Measurements from ENCODE around the gene ALK. TPM values are rescaled to one million over a fixed set of nuclear protein-coding genes. Genes with fewer than 3 reads are reported as not detected.

Gene ALK
- total RNA-seq, 1 donor from 2014 or later: under 0.01 TPM

DNA sequence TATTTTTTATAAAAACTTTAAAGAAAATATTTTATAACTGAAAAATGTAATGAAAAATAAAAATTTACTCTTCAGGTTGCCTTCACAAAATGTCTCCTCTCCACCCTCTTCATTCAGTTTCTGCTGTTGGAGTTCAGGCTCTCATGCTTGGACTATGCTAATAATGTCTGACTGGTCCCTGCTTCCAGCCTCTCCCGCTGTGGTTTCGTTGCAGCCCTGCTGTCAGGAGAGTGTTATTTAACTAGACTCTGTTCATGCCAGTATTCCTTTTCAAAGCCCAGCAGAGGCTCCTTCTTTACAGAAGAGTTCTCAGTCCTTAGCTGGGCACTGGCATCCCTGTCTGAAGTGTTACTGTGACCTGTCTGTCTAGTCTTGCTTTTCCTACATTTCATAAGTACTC, 765.8 kb downstream of the ALK start:
- H3K4me3 ChIP-seq (ENCODE audit: low read depth, low read length): no peak overlapping the region
- DNase-seq (ENCODE audit: low read depth): no peak
- TF ChIP-seq, protein P1, sequence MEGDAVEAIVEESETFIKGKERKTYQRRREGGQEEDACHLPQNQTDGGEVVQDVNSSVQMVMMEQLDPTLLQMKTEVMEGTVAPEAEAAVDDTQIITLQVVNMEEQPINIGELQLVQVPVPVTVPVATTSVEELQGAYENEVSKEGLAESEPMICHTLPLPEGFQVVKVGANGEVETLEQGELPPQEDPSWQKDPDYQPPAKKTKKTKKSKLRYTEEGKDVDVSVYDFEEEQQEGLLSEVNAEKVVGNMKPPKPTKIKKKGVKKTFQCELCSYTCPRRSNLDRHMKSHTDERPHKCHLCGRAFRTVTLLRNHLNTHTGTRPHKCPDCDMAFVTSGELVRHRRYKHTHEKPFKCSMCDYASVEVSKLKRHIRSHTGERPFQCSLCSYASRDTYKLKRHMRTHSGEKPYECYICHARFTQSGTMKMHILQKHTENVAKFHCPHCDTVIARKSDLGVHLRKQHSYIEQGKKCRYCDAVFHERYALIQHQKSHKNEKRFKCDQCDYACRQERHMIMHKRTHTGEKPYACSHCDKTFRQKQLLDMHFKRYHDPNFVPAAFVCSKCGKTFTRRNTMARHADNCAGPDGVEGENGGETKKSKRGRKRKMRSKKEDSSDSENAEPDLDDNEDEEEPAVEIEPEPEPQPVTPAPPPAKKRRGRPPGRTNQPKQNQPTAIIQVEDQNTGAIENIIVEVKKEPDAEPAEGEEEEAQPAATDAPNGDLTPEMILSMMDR (conservative IDR thresholded peaks at IDR 0.05; ENCODE audit: low read depth, low read length): no peak

DNA sequence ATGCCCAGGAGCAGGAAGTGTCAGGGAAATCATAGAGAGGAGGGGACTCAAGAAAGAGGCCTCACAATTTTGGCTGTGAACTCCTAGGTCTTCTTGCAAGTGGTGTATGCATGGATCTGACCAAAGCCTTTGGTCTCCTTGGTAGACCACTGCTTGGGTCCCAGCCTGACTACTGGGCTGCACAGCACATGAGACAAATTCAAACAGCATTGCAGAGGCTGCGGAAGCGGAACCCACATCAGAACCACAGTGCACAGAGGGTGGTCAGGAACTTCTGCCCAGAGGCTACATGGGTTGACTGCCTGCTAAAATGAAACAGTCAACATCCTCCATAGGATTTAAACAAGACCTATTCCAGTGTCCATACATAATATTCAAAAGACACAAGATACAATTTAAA, 766.8 kb downstream of the ALK start:
- TF ChIP-seq, protein P1 (conservative IDR thresholded peaks at IDR 0.05; ENCODE audit: low read depth, low read length): no peak
- H3K4me3 ChIP-seq (ENCODE audit: low read depth, low read length): no peak overlapping the region

DNA sequence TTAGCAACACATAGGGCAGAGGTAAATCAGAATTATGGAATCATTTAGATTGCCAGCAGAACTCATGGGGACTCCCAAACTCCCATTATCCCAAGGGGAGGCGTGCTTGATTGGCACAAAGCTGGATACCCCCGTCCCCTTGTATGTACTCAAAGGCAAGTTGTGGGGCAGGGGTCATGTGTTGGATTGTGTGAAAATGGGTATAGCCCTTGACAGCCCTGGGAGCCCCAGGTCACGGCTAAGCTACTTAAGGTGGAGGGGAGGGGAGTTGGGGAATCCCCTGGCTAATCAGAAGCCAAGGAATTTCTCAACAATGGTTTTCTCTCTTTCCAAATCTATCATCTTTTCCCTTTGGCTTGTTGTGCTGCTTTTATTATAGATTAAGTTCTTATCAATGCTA, 773.4 kb downstream of the ALK start:
- no peak overlapping the region for H3K4me3 ChIP-seq (ENCODE audit: low read depth, low read length)
- TF ChIP-seq, protein P1 (conservative IDR thresholded peaks at IDR 0.05; ENCODE audit: low read depth, low read length): no peak
- no peak for DNase-seq (ENCODE audit: low read depth)

More for the DNA sequence above, 766.8 kb downstream of the ALK start:
- no peak for DNase-seq (ENCODE audit: low read depth)

DNA sequence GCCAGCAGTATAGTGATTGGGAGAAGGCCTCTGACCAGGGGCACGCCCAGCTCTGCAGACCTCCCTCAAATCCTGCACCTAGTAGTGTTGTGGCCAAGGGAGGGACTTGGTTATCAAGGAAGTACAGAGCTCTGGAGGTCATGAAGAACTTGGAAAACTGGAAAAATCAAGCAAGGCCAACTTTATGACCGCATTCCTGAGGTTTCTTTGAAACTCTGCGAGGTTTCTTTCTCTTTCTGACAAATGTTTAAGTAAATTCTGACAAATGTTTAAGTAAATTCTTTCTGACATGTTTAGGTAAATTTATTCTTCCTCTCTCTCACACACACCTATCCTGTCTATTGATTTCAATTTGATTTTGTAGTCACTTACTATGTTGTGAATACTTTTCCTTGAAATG, 775.2 kb downstream of the ALK start:
- no peak overlapping the region for H3K4me3 ChIP-seq (ENCODE audit: low read depth, low read length)
- DNase-seq (ENCODE audit: low read depth): no peak
- TF ChIP-seq, protein P1 (conservative IDR thresholded peaks at IDR 0.05; ENCODE audit: low read depth, low read length): no peak

DNA sequence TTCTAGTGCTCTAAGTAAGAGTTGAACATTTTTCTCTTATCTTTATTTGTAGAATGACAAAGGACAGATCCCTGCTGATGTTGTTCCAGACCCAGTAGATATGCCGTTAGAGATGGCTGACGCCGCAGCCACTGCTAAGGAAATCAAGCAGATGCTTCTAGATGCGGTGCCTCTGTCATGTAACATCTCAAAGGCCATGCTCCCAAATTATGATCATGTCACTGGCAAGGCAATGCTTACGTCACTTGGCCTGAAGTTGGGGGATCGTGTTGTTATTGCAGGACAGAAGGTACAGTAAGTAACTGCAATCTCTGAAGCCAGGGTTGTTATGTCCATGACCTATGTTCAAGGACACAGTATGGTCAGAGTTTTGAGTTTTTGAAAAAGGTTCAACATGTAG, 777.7 kb downstream of the ALK start:
- TF ChIP-seq, protein P1 (conservative IDR thresholded peaks at IDR 0.05; ENCODE audit: low read depth, low read length): no peak
- DNase-seq (ENCODE audit: low read depth): no peak
- no peak overlapping the region for H3K4me3 ChIP-seq (ENCODE audit: low read depth, low read length)

Other genes with a start within 250 kb of the ALK start
- gene YPEL5, start 225.4 kb upstream of the ALK start, total RNA-seq: 32.5 and 63.1 TPM in 2 replicates